ENCODE measurements around the gene SLC10A7.

Gene SLC10A7

DNA sequence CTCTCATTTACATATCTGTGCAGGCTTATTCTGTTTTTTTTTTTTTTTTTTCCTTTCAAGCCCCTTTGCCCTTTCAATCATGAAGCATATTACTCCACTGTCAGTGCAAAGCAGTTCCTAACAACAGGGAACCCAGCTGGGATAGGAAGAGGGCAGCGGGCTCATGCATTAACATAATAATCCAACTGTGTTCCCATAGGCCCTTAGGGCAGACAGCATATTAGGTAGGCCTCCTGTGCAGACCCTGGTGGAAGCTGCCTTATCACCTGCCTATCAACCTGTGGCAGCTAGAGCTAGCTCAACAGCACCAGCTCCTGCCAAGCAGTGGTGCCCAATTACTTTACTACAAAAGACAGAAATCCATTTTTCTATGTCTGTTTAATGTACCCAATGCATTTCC, 49.3 kb downstream of the SLC10A7 start:
- no peaks in the 10 kb centered on the region for H3K9me3 ChIP-seq (ENCODE audit: control insufficient read depth, low read length)
- H3K27me3 ChIP-seq (ENCODE audit: control insufficient read depth, insufficient read depth, low read length, poor library complexity, severe bottlenecking), result no peaks in the 10 kb centered on the region
- H3K4me3 ChIP-seq (ENCODE audit: insufficient read depth, low read depth, low read length), result no peak overlapping the region
- no peaks in the 10 kb centered on the region for H3K36me3 ChIP-seq (ENCODE audit: control insufficient read depth, insufficient read depth, low read length)
- WGBS, 2 experiments, result 0 to 4% methylated on average over 1 of the region's 1 CpG
- peaks cover 14% of the 10 kb centered on the region for H3K4me1 ChIP-seq (ENCODE audit: control insufficient read depth, insufficient read depth, low read length)
- H3K27ac ChIP-seq (ENCODE audit: insufficient read depth, low read depth, low read length, poor library complexity, severe bottlenecking), result no peak overlapping the region

DNA sequence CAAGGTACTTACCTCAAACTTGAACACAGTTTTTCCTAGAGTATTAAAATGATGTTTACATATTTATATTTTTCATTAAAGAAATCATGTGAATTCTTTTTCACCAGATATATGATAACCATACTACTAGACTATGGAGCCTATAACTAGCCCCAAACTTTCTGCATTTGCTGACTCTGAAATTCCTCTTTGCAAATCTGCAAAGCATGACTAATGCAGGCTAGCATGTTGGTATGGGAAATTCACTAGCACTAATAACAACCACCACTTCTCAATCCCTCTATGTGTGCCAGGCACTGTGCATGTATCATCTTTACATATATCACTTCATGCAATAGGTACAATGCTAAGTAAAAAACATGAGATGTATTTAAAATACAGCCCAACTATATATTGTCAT, 51.1 kb downstream of the SLC10A7 start:
- no peaks in the 10 kb centered on the region for H3K9me3 ChIP-seq (ENCODE audit: control insufficient read depth, low read length)
- no peaks in the 10 kb centered on the region for H3K27me3 ChIP-seq (ENCODE audit: control insufficient read depth, insufficient read depth, low read length, poor library complexity, severe bottlenecking)
- H3K4me1 ChIP-seq (ENCODE audit: control insufficient read depth, insufficient read depth, low read length), result peaks cover 14% of the 10 kb centered on the region
- H3K27ac ChIP-seq (ENCODE audit: insufficient read depth, low read depth, low read length, poor library complexity, severe bottlenecking), result no peak overlapping the region
- H3K36me3 ChIP-seq (ENCODE audit: control insufficient read depth, insufficient read depth, low read length), result no peaks in the 10 kb centered on the region
- H3K4me3 ChIP-seq (ENCODE audit: insufficient read depth, low read depth, low read length), result no peak overlapping the region

DNA sequence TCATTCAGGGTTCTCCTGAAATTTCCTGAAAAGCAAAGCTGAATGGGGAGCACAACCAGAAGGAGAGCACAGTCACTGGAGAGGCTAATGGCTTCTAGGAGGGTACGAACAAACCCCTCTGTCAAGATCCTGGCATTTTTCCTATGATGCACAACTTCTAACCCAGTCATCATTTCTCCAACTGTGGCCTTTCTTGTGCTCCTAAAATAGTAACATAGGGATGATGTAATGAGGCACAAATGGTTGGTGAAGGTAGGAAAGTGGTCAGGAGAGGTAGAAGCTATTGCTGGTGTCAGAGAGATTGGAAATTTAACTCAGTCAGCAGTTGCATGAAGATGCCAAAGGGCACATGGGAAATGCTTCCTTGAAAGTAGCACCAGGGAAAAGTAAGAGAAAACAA, 52.7 kb downstream of the SLC10A7 start:
- no peak overlapping the region for H3K4me3 ChIP-seq (ENCODE audit: insufficient read depth, low read depth, low read length)
- no peaks in the 10 kb centered on the region for H3K9me3 ChIP-seq (ENCODE audit: control insufficient read depth, low read length)
- WGBS, 2 experiments, result 88 to 94% methylated on average over 1 of the region's 1 CpG
- H3K36me3 ChIP-seq (ENCODE audit: control insufficient read depth, insufficient read depth, low read length), result no peaks in the 10 kb centered on the region
- H3K27ac ChIP-seq (ENCODE audit: insufficient read depth, low read depth, low read length, poor library complexity, severe bottlenecking), result no peak overlapping the region
- peaks cover 14% of the 10 kb centered on the region for H3K4me1 ChIP-seq (ENCODE audit: control insufficient read depth, insufficient read depth, low read length)
- H3K27me3 ChIP-seq (ENCODE audit: control insufficient read depth, insufficient read depth, low read length, poor library complexity, severe bottlenecking), result no peaks in the 10 kb centered on the region

DNA sequence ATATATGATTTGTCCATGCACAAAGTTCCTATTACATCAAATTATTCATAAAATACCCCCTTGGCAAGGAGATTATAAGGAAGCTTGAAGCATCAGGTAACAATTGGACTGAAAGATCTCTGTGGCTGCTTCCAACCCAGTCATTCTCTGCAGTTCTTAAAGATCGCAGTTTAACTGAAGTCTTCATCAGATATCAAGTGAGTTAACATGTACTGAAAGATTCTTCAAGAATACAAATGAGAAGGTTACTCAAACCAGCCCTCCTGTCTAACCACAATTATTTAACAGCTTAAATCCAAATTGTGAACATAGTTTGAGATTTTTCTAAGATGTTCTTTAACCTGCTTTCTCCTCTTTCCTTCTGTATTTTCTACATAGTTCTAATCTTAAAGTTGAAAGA, 56.1 kb downstream of the SLC10A7 start:
- no peak overlapping the region for H3K27ac ChIP-seq (ENCODE audit: insufficient read depth, low read depth, low read length, poor library complexity, severe bottlenecking)

DNA sequence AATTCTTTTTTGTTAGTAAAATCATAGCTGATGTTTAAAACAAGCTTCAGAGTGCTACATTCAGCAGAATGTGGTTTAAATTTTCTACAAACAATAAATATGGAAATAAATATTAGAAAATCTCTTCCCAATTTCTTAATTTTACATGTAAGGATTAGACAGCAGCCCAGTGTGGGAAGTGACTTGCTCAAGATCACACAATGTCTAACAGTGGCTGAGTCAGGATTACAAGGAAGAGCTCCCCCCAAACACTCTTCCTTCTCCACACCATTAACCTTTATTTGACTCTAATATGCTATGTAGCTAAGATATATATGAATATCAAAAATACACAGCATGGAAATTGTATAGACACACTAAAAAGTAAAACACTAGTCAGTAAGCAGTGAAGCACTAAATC, 59.5 kb downstream of the SLC10A7 start:
- H3K4me3 ChIP-seq (ENCODE audit: insufficient read depth, low read depth, low read length), result no peak overlapping the region
- H3K27me3 ChIP-seq (ENCODE audit: control insufficient read depth, insufficient read depth, low read length, poor library complexity, severe bottlenecking), result no peaks in the 10 kb centered on the region
- no peak overlapping the region for H3K27ac ChIP-seq (ENCODE audit: insufficient read depth, low read depth, low read length, poor library complexity, severe bottlenecking)
- no peaks in the 10 kb centered on the region for H3K4me1 ChIP-seq (ENCODE audit: control insufficient read depth, insufficient read depth, low read length)
- H3K36me3 ChIP-seq (ENCODE audit: control insufficient read depth, insufficient read depth, low read length), result no peaks in the 10 kb centered on the region
- no peaks in the 10 kb centered on the region for H3K9me3 ChIP-seq (ENCODE audit: control insufficient read depth, low read length)

More for the DNA sequence above, 56.1 kb downstream of the SLC10A7 start:
- no peaks in the 10 kb centered on the region for H3K9me3 ChIP-seq (ENCODE audit: control insufficient read depth, low read length)
- H3K4me3 ChIP-seq (ENCODE audit: insufficient read depth, low read depth, low read length), result no peak overlapping the region
- 82 to 94% methylated on average over 1 of the region's 1 CpG for WGBS, 2 experiments
- H3K27me3 ChIP-seq (ENCODE audit: control insufficient read depth, insufficient read depth, low read length, poor library complexity, severe bottlenecking), result no peaks in the 10 kb centered on the region
- H3K4me1 ChIP-seq (ENCODE audit: control insufficient read depth, insufficient read depth, low read length), result no peaks in the 10 kb centered on the region
- H3K36me3 ChIP-seq (ENCODE audit: control insufficient read depth, insufficient read depth, low read length), result no peaks in the 10 kb centered on the region

DNA sequence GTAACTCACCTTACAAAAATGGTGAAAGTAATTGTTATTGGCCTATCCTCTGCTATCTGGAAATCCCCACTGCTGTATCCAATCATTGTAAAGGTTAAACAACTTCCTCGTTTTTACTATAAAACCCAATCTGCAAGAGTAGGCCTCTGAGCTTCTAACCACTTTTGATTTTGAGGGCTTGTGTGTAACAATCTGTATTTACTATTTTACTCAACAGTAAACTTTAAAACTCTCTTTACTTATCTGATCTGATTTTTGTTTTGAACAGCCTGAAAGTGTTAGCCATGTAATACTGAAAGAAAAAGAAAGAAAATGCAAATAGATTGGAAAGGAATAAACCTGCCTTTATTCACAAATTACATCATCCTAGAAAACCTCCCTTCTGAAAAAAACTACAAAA, 63.1 kb downstream of the SLC10A7 start:
- no peaks in the 10 kb centered on the region for H3K9me3 ChIP-seq (ENCODE audit: control insufficient read depth, low read length)
- H3K27me3 ChIP-seq (ENCODE audit: control insufficient read depth, insufficient read depth, low read length, poor library complexity, severe bottlenecking), result no peaks in the 10 kb centered on the region
- H3K4me3 ChIP-seq (ENCODE audit: insufficient read depth, low read depth, low read length), result no peak overlapping the region
- no peak overlapping the region for H3K27ac ChIP-seq (ENCODE audit: insufficient read depth, low read depth, low read length, poor library complexity, severe bottlenecking)
- no peaks in the 10 kb centered on the region for H3K36me3 ChIP-seq (ENCODE audit: control insufficient read depth, insufficient read depth, low read length)
- no peaks in the 10 kb centered on the region for H3K4me1 ChIP-seq (ENCODE audit: control insufficient read depth, insufficient read depth, low read length)
- 60 to 63% methylated on average over 1 of the region's 1 CpG for WGBS, 2 experiments

DNA sequence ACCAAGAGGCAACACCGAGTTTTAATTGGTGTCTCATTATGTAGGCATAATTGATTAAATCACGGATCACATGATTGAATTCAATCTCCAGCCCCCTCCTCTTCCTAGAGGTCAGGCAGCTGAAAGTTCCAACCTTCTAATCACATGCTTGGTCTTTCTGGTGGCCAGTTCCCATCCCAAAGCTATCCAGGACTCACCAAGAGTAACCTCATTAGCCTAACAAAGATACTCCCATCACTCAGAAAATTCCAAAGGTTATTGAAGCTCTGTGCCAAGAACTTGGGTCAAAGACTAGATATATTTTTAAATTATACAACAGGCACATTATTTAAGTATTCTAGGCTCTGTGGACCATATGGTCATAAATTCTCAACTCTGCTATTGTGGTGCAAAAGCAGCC, 65.1 kb downstream of the SLC10A7 start:
- Histone ChIP-seq H3K27me3 (ENCODE audit: control insufficient read depth, insufficient read depth, low read length, poor library complexity, severe bottlenecking) (no peaks in the 10 kb centered on the region), H3K4me1 (ENCODE audit: control insufficient read depth, insufficient read depth, low read length) (no peaks in the 10 kb centered on the region), H3K9me3 (ENCODE audit: control insufficient read depth, low read length) (no peaks in the 10 kb centered on the region), H3K4me3 (ENCODE audit: insufficient read depth, low read depth, low read length) (no peak overlapping the region), H3K27ac (ENCODE audit: insufficient read depth, low read depth, low read length, poor library complexity, severe bottlenecking) (no peak overlapping the region), H3K36me3 (ENCODE audit: control insufficient read depth, insufficient read depth, low read length) (no peaks in the 10 kb centered on the region)
- WGBS, 2 experiments, result 93 to 95% methylated on average over 2 of the region's 2 CpGs

DNA sequence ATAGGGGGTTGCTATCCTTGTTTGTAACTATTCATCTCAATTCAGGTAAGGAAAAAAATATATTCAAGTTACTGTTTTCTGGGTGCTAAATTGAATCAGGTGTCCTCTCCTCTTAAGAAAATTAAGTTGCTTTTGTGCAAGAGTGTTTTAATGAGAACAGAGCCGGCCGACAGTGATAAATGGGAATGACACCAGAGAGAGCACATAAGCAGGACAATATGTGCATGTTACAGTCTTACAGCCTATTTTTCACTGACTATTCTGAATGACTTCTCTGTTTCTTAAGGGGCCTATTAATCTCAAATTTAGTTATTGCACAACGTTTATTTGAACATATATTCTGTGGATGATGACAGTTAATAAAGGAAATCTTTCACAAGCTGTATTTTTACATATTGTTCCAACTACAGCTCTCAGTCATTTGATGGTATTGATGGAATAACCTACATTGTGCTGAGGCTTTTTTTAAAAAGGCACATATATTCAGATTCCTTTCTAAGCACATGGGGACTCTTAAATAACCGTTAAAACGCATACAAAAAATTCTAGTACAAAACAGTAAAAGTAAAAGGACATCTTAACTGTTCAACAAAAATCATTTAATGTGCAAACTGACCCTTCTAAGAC, 68.4 kb downstream of the SLC10A7 start:
- Histone ChIP-seq H3K27me3 (ENCODE audit: control insufficient read depth, insufficient read depth, low read length, poor library complexity, severe bottlenecking) (no peaks in the 10 kb centered on the region), H3K27ac (ENCODE audit: insufficient read depth, low read depth, low read length, poor library complexity, severe bottlenecking) (no peak overlapping the region), H3K4me3 (ENCODE audit: insufficient read depth, low read depth, low read length) (no peak overlapping the region), H3K36me3 (ENCODE audit: control insufficient read depth, insufficient read depth, low read length) (no peaks in the 10 kb centered on the region), H3K9me3 (ENCODE audit: control insufficient read depth, low read length) (no peaks in the 10 kb centered on the region), H3K4me1 (ENCODE audit: control insufficient read depth, insufficient read depth, low read length) (no peaks in the 10 kb centered on the region)
- 88 to 98% methylated on average over 4 of the region's 5 CpGs for WGBS, 2 experiments

DNA sequence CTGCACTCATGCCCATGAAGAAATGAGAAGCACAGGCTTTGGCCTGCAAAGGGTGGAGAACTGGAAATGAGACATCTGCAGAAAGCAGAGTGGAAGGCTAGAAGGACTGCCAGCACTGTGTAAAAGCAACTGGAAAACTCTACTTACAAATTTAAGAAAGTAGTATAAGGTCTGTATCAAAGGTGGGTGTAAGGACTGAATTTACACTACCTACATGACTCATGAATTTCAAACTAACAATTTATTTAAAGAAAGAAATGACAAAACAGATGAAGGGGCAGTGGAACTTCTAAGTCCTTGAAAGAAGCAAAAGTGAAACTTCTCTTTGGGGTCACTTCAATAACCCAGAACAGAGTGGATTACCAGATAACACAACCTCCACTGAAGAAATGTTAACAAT, 71.2 kb downstream of the SLC10A7 start:
- Histone ChIP-seq H3K4me1 (ENCODE audit: control insufficient read depth, insufficient read depth, low read length) (no peaks in the 10 kb centered on the region), H3K27me3 (ENCODE audit: control insufficient read depth, insufficient read depth, low read length, poor library complexity, severe bottlenecking) (no peaks in the 10 kb centered on the region), H3K27ac (ENCODE audit: insufficient read depth, low read depth, low read length, poor library complexity, severe bottlenecking) (no peak overlapping the region), H3K9me3 (ENCODE audit: control insufficient read depth, low read length) (no peaks in the 10 kb centered on the region), H3K36me3 (ENCODE audit: control insufficient read depth, insufficient read depth, low read length) (no peaks in the 10 kb centered on the region), H3K4me3 (ENCODE audit: insufficient read depth, low read depth, low read length) (no peak overlapping the region)

DNA sequence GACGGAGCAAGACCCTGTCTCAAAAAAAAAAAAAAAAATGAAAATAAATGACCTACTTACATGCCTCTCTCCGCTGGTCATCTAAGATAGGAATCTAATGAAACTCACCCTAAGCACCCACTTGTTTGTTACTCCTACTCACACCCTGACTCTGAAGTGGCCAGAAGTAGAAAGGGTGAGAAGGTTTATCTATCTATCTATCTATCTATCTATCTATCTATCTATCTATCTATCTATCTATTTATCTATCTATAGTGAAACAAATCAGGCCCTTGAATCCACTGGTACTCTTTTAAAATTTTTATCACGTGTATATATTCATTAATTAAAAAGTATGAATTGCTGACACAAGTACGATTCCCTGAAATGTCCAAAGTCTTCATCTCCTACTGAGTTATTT, 75.2 kb downstream of the SLC10A7 start:
- 97% methylated on average over 3 of the region's 4 CpGs; no CpG with 5 or more reads in 1 of the 2 experiments for WGBS, 2 experiments
- no peaks in the 10 kb centered on the region for H3K4me1 ChIP-seq (ENCODE audit: control insufficient read depth, insufficient read depth, low read length)

More for the DNA sequence above, 75.2 kb downstream of the SLC10A7 start:
- H3K4me3 ChIP-seq (ENCODE audit: insufficient read depth, low read depth, low read length), result no peak overlapping the region
- no peak overlapping the region for H3K27ac ChIP-seq (ENCODE audit: insufficient read depth, low read depth, low read length, poor library complexity, severe bottlenecking)
- H3K27me3 ChIP-seq (ENCODE audit: control insufficient read depth, insufficient read depth, low read length, poor library complexity, severe bottlenecking), result no peaks in the 10 kb centered on the region
- no peaks in the 10 kb centered on the region for H3K9me3 ChIP-seq (ENCODE audit: control insufficient read depth, low read length)
- no peaks in the 10 kb centered on the region for H3K36me3 ChIP-seq (ENCODE audit: control insufficient read depth, insufficient read depth, low read length)
